GM19023 (cell line): ENCODE data around the gene TRAPPC2L.
"Not testable (repeated sequence)": the region's sequence is repeated elsewhere in the genome, so short reads cannot be mapped to it uniquely, and the experiment has no call there.

Experiments used
- ATAC-seq: cut with Tn5 transposase; IDR thresholded peaks from one replicate; pipeline ENCODE4 v1.9.1; 2021; ENCODE audit warnings: mild to moderate bottlenecking, moderate library complexity; ENCODE audit not compliant: unreplicated experiment

TRAPPC2L gene

GRCh38 chr16:88818575-88818874, 38.4 kb upstream of the TRAPPC2L start:
- ATAC-seq, result no peak

GRCh38 chr16:88819126-88819525, 37.8 kb upstream of the TRAPPC2L start:
- no peak for ATAC-seq

GRCh38 chr16:88820385-88821025, 36.4 kb upstream of the TRAPPC2L start:
- no peak for ATAC-seq

- ATAC-seq, result no peak
These were observed 35.6 kb upstream of the TRAPPC2L start for GRCh38 chr16:88821168-88821850.

GRCh38 chr16:88822281-88823040, 34.5 kb upstream of the TRAPPC2L start:
- no peak for ATAC-seq

GRCh38 chr16:88823646-88824045, 33.3 kb upstream of the TRAPPC2L start:
- not testable (repeated sequence) for ATAC-seq

GRCh38 chr16:88824256-88825077, 32.5 kb upstream of the TRAPPC2L start:
- ATAC-seq, result no peak

GRCh38 chr16:88825146-88825545, 31.8 kb upstream of the TRAPPC2L start:
- no peak for ATAC-seq

- ATAC-seq, result no peak
These were observed 30.7 kb upstream of the TRAPPC2L start for GRCh38 chr16:88826070-88826840.

- ATAC-seq, result no peak
These were observed 29.2 kb upstream of the TRAPPC2L start for GRCh38 chr16:88827727-88828126.

- ATAC-seq, result no peak
These were observed 28.2 kb upstream of the TRAPPC2L start for GRCh38 chr16:88828711-88829110.

GRCh38 chr16:88830258-88830657, 26.7 kb upstream of the TRAPPC2L start:
- ATAC-seq, result no peak

- ATAC-seq, result no peak
These were observed 26.1 kb upstream of the TRAPPC2L start for GRCh38 chr16:88830783-88831182.

GRCh38 chr16:88831838-88832237, 25.1 kb upstream of the TRAPPC2L start:
- ATAC-seq, result no peak

- ATAC-seq, result no peak
These were observed 23.8 kb upstream of the TRAPPC2L start for GRCh38 chr16:88833086-88833485.

GRCh38 chr16:88834670-88835069, 22.3 kb upstream of the TRAPPC2L start:
- no peak for ATAC-seq

- ATAC-seq, result no peak
These were observed 21.5 kb upstream of the TRAPPC2L start for GRCh38 chr16:88835383-88835782.

GRCh38 chr16:88835818-88836217, 21.1 kb upstream of the TRAPPC2L start:
- ATAC-seq, result no peak

GRCh38 chr16:88836791-88837190, 20.1 kb upstream of the TRAPPC2L start:
- no peak for ATAC-seq

- no peak for ATAC-seq
These were observed 19.1 kb upstream of the TRAPPC2L start for GRCh38 chr16:88837806-88838205.

- ATAC-seq, result no peak
These were observed 18.4 kb upstream of the TRAPPC2L start for GRCh38 chr16:88838566-88838965.
